Activated CD4-positive, alpha-beta T cell treated with anti-CD3 and anti-CD28 coated beads for 1 hour (primary cell): ENCODE results near the gene CRACR2A.

Source experiments
- DNase-seq: peaks from one replicate; pipeline ENCODE4 v3.0.0-alpha.2; 2020

The CRACR2A gene

GRCh38 chr12:3722368-3722767 lies 30.5 kb downstream of the CRACR2A start:
- no peak for DNase-seq

- no peak for DNase-seq
These were observed 32.1 kb downstream of the CRACR2A start for GRCh38 chr12:3720772-3721171.

GRCh38 chr12:3718100-3718499 lies 34.8 kb downstream of the CRACR2A start:
- DNase-seq, result no peak

- no peak for DNase-seq
These were observed 35.5 kb downstream of the CRACR2A start for GRCh38 chr12:3717283-3717898.

GRCh38 chr12:3715999-3716398 lies 36.9 kb downstream of the CRACR2A start:
- no peak for DNase-seq

GRCh38 chr12:3713947-3714346 lies 39.0 kb downstream of the CRACR2A start:
- no peak for DNase-seq

GRCh38 chr12:3713483-3713882 lies 39.4 kb downstream of the CRACR2A start:
- DNase-seq, result no peak

GRCh38 chr12:3712209-3712992 lies 40.5 kb downstream of the CRACR2A start:
- DNase-seq, result no peak

GRCh38 chr12:3705354-3705675 lies 47.6 kb downstream of the CRACR2A start:
- no peak for DNase-seq

- DNase-seq, result no peak
These were observed 48.2 kb downstream of the CRACR2A start for GRCh38 chr12:3704512-3705353.

- DNase-seq, result no peak
These were observed 52.0 kb downstream of the CRACR2A start for GRCh38 chr12:3700861-3701260.

- DNase-seq, result no peak
These were observed 54.5 kb downstream of the CRACR2A start for GRCh38 chr12:3698218-3698974.

GRCh38 chr12:3697311-3697870 lies 55.5 kb downstream of the CRACR2A start:
- no peak for DNase-seq

- DNase-seq, result no peak
These were observed 58.2 kb downstream of the CRACR2A start for GRCh38 chr12:3694673-3695072.

GRCh38 chr12:3692616-3693365 lies 60.1 kb downstream of the CRACR2A start:
- no peak for DNase-seq

GRCh38 chr12:3686463-3686862 lies 66.4 kb downstream of the CRACR2A start:
- no peak for DNase-seq

GRCh38 chr12:3685830-3686229 lies 67.1 kb downstream of the CRACR2A start:
- DNase-seq, result no peak

- DNase-seq, result no peak
These were observed 68.4 kb downstream of the CRACR2A start for GRCh38 chr12:3684449-3685051.

GRCh38 chr12:3683670-3684069 lies 69.2 kb downstream of the CRACR2A start:
- DNase-seq, result no peak

GRCh38 chr12:3681595-3682061 lies 71.3 kb downstream of the CRACR2A start:
- DNase-seq, result no peak

GRCh38 chr12:3680919-3681594 lies 71.9 kb downstream of the CRACR2A start:
- no peak for DNase-seq
